HG03442 (cell line): ENCODE data around the gene ADPRM.

Source experiments
- ATAC-seq: cut with Tn5 transposase; IDR thresholded peaks from one replicate; pipeline ENCODE4 v1.9.1; 2021; ENCODE audit warnings: mild to moderate bottlenecking, moderate library complexity; ENCODE audit not compliant: unreplicated experiment

The ADPRM gene

DNA sequence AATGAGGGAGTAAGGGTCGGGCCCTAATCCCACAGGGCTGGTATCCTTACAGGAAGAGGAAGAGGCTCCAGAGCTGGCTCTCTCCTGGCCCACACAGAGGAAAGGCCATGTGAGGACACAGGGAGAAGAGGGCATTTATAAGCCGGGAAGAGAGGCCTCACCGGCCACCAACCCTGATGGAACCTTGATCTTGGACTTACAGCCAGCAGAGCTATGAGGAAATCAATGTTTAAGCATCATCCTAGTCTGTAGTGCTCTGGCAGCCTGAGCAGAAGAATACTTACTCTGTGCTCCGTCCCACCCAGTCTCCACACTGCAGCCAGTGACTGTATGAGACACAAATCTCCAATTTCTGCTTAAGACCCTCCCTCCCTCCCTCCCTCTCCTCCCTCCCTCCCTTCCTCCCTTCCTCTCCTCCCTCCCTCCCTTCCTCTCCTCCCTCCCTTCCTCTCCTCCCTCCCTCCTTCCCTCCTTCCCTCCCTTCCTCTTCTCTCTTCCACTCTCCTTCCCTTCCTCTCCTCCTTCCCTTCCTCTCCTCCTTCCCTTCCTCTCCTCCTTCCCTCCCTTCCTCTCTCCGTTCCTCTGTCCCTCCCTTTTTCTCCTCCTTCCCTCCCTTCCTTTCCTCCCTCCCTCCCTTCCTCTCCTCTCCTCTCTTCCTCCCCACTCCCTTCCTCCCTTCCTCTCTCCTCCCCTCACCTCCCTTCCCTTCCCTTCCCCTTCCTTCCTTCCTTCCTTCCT, 41.3 kb downstream of the ADPRM start:
- no peak for ATAC-seq

DNA sequence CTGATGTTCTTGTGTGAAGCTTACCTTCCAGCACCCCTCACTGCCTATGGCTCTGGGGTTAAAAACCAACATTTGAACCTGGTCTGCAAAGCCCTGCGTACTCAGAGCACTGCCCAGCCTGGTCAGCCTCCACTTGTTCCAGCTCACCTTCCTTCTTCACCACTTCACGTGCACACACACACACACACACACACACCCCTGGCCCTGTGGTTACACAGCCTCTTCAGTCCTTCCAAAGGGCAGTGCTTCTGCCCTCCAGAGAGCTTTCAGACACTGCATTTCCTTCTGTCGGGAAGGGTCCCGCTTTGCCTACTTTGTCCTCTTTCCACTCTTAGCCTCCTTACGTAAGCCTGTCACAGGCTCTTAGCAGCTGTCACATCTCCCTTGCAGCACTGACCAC, 42.0 kb downstream of the ADPRM start:
- ATAC-seq: no peak

DNA sequence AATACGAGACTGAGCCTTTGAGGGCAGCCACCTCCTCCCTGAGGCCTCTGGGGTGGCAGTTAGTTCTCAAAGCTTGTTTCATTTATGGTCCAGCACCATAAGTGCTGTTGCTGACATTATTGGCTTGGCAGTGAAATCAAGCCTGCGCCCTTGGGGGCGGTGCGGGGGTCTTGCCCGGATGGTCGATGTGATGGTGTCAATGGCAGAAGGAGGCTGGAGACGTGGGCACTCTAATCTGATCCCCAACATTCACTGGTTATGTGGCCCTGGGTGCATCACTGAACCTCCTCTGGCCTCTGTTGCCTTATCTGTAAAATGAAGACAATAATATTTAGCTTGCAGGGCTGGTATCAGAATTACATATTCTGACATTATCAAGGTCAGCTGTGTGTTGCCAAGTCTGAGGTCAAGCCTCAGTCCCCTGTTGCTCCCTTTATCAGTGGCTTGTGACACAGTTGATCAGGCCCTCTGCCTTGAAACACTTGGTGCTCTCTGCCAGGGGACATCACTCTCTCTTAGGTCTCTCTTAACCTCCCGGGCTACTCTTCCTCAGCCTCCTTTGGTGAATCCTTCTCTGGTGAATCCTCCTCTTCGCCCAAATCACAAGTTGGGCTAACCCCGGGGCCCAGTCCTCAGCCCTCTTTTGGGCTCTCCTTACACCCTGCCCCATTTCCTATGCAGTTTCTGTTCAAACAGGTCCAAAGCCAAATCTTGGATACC, 44.2 kb downstream of the ADPRM start:
- ATAC-seq: no peak

DNA sequence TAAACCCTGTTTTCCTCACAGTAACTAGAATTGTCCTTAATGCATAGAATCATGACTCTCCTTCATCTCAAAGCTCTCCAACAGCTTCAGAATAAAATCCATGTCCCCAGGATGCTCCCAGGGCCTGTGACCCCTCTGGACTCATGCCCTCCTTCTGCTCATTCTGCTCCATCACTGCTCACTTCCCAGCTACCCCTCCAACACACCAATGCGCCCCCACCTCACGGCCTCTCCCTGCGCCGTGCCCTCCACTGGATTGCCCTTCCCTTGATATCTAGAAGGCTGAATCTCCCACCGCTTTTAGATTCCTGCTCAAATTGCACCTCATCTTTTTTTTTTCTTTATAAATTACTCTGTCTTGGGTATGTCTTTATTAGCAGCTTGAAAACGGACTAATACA, 45.0 kb downstream of the ADPRM start:
- ATAC-seq: no peak

DNA sequence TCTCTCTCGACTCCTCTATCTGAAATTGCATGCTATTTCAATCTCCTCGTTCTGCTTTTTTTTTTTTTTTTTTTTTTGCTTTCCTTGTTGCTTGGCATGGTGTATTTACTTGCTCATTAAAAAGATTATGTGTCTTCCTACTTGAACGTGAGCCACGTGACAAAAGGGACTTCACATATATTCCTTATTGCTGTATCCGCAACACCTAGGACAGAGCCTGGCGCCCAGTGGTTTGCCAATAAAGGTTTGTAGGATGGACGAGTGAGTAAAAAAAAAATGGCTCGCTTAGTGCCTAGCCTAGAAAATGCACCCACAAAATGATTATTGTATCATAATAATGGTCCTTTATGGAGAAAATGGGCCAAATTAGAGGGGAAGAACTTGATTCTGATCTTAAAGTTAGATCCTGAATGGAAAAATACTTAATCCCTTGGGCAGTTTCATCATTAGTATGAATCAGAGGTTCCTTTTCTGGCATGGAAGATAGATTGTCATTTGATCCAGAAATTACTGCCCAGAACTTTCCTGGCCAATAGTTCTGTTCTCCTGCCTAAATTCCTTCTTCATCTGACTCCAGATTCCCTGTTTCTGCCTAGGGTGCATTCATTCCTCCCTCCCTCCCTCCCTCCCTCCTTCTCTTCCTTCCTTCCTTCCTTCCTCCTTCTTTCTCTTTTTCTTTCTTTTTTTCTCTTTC, 46.1 kb downstream of the ADPRM start:
- ATAC-seq: no peak

DNA sequence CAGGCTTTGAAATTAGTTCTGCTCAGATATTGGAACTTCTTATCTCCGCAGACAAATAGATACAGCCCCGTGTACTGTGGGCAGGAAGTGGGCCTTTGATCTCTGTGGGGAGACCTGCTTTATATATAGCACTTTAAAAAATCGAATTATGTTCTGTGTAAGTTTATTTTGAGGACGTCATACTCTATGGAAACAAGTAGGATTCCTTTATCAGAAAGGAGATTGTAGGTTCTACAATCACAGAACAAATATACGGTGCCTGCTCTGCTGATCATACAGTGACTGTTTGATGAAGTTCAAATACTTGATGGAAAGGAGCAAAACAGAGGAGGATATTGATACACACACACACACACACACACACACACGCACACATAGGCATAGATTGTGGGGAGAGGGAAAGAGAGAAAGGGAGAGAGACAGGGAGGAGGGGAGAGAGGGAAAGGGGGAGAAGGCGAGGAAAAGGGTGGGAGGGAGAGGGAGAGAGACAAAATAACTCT, 47.2 kb downstream of the ADPRM start:
- ATAC-seq: no peak

DNA sequence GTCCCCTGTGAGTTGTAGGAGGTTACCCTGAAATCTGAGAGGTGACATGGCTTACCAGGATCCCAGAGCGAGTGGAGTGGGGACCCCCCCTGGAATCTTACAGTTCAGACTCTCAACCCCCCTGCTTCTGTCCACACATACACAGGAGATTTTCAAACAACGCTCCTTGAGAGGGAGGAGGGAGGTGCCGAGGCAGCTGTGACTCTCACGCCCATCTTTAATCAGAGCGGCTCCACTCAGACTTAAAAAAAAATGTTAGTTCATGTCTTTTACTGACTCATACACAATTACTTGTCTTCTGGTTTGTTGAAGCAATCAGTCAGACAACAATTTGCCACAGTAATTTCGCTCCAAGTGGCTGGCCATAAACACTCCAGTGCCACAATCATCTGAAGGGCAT, 47.8 kb downstream of the ADPRM start:
- ATAC-seq: no peak

DNA sequence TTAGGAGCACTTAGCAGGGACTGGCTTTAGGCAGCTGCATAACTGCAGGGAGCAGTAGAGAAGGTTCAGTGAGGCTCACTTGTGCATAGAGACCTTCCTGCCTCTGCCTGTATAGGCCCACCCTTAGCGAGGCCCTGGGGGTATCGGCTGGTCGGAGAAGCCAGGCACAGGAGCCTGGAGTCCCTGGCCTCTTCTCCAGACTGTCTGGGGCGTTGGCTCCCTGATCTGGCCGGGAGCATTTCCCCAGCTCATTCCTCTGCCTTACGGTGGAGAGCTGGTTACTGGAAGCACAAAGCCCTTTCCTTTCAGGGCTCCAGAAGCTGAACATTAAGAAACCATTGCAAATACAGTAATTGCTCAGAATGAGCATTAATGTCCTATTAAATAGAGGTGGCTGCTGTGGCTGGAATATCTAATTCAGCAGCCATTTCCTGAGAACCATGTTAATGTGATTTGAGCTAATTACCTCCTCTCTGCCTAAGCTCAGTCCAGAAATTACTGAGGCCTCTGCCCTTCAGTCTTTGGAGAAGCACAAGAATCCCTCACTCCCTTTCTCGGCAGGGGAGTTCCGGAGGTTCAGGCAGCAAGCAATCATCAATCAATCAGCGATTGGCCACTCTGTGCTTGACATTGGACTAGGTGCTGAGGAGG, 51.3 kb downstream of the ADPRM start:
- ATAC-seq: no peak

DNA sequence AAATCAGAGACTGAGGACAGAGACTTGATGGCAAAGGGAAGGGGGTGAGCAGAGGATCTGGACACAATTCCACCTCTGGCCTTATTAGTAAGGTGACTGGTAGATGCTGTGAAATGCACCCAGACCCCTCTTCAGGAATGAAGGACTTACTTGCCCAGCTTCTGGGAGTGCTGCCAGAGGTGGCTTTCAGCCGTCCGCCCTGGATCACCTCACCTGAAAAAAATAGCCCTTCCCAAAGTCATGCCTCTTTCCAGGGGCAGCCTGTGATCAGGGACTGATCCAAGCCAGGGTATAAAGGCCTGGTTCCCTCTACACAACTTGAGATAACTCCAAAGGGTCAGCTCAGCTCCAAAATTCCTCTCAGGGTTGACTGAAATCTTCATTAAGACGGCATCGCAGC, 52.8 kb downstream of the ADPRM start:
- ATAC-seq: no peak

DNA sequence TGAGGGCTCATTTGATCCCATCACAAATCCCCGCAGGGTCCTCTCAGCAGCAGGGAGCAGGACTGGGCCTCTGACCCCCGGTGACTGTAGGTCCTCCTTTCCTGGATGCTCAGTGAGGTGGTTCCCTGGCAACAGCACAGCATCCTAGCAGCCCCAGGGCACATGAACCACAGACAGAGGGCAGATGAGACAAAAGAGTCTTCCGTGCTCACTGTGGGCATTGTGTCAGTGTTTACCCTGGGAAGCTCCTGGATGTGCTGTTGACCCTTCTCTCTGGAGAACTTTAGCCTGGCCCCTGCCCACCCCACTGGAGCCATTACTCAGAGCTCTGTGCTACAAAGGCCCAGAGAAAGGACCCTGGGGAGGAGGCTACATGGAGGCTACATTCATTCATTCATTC, 54.2 kb downstream of the ADPRM start:
- no peak for ATAC-seq

DNA sequence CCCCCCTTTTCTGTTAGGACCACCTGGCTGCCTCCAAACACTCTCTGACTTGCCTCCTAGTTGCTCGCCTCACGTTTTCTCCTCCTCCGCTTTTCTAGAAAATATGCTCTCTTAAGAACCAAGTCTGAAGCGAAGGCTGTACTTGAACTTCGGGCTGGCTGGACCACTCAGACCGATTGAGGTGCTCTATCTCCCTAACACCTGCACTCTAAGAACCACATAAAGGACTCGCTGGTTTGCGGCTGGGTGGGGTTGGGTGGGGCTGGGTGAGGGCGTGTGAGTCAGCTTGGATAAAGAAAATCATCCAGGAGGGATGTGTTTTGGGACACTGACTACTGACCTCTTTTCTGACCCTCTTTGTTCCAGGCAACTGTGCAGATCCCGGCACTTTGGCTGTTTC, 55.3 kb downstream of the ADPRM start:
- ATAC-seq: no peak

DNA sequence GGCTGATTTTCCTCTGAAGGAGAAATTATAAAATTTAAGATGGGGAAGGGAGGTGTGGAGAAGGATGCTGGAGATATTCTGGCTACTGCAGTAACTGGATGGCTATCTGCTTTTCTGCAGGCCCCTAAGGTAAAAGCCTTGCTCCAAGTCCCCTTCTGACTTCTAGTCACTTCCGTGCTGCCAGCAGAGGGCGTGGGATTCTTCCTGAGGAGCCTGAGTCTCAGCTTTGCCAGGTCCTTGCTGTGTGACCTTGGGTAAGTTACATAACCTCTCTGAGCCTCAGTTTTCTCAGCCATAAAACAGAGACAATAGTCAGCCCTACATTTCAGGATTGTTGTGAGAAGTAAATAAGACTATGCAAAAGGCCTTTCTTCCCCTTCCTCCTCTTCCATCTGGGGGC, 56.7 kb downstream of the ADPRM start:
- no peak for ATAC-seq

DNA sequence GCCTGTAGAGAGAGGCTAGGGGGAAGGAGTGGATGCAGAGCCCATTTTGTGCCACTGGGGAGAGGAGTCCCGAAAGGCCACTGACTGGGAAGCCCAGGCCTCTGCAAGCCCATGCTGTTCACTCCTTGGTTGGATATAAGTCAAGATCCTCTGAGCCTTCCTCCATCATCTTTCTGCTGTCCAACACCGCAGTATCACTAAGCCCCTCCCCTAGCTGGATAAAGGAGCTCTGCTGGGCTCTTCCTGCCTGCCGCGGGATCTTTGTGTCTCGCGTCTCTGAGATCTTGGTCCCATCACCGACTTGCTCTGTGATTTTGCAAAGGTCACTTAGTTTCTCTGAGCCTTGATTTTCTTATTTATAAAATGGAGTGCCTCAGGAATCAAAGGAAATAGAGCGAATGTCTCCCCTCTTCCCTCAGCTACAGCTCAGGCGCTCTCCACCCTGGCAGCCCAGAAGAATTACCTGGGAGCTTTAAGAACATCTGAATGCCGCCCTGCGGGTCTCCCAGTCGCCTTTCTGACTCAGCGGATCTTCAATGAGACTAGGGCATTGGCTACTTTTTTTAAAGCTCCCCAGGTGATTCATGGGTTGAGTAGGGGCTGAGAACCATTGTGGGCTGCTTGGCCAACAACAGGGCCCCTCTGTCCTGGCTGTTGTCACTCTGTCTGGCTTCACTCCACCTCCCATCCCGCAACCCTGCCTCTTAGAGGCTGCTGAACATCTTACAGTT, 57.6 kb downstream of the ADPRM start:
- ATAC-seq: no peak

DNA sequence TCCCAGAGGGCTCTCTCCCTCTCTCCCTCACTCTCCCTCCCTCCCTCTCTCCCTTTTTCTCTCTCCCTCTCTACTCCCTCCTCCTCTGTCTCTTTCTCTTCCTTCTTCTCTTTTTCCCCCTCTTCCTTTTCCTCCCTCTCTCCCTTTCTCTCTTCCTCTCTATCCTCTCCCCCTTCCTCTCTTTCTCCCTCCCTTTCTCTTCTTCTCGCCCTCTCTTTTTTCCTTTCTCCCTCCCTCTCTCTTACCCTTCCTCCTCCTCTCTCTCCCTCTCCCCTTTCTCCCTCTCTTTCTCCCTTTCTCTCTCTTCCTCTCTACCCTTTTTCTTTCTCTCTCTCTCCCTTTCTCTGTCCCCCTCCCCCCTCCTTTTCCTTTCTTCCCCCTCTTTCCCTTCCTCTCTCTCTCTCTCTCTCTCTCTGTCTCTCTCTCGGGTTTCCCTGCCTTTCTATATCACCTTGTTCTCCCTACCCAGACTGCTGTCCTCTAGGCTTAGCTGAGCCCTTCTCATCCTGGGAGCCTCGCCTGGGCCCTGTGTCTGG, 58.3 kb downstream of the ADPRM start:
- no peak for ATAC-seq

DNA sequence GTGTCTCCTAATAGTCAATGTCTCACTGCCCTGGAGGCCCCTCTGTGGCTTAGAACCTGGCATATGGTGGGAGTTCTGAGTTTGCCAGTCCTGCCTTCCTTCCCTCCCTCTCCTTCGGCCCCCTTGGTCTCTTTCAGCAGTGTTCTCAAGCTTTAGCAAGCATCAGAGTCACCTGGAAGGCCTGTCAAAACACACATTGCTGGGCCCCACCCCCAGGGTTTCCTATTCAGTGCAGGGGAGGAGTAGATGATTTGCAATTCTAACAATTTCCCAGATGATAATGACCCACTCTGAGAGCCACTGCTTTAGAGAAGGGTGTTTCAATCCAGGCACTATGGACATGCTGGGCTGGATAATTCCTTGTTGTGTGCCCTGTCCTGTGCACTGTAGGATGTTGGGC, 58.8 kb downstream of the ADPRM start:
- ATAC-seq: no peak

DNA sequence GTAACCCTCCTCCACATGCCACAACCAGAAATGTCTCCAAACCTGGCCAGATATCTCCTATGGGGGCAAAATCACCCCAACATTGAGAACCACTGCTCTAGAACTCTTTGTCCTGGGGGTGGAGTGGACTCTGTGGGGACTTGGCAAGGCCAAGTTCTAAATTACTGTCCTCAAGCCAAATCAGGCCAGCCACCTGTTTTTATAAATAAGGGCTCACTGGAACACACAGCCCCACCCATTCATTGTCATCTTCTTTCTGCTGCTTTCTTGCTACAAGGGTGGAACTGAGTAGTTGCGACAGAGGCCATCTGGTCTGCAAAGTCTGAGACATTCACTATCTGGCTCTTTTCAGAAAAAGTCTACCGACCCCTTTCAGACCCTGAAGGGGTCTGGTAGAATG, 59.2 kb downstream of the ADPRM start:
- no peak for ATAC-seq

DNA sequence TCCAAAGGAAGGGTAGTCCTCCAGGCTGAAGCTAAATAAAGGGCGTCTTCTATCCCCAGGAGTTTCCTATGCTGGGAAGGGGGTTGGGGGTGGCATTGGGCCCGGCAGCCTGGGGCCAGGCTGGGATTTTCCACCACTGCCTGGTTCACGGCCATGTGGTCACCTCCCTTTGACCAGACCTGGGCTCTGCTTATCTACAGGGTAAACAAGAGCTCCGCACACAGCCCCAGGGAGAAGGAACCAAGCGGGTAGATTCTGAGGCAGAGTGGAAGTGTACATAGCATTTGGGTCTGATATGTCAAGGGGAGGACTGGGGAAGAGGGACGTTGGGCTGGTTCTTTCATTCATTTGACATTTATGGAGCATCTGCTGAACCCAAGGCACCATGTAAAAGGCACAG, 59.7 kb downstream of the ADPRM start:
- no peak for ATAC-seq

DNA sequence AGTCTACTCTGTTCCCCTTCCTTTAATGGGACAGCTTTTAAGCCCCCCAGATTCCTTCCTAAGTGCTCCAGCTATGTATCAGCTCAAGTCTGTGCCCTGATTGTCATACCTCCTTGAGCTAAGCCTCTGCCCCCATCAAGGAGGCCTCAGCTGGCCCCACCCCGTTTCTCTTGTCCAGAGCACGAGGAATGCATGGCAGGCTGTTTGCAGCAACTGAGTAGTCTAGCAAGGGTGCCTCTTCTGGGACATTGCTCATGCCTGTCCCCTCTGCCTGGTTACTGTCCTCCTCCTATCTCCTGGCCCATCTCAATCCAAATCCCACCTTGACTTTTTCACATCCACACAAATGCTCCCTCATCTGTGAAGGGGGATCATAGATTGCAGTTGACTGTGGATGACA, 60.3 kb downstream of the ADPRM start:
- no peak for ATAC-seq

DNA sequence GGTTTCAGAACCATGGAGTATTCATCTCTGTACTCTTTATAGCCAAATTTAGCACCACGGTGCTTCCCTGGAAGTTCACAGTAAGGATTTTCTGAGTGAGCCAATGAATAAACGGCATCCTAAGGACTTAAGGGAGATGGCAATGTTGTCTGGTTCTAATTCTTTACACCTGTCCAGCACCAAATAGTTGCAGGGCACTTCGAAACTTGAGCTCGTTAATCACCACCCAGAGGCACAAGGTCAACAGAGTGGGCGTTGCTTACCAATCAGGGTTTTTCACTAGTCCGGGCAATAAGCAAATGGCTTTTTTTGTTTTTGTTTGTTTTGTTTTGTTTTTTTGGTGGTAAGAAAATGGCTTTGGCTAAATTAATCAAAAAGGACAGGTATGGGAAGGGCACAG, 60.7 kb downstream of the ADPRM start:
- no peak for ATAC-seq
